Measurements from ENCODE around the gene MGST2.

The MGST2 gene

GRCh38 chr4:139643042-139643895, 22.4 kb upstream of the MGST2 start:
- DNase-seq (ENCODE audit: low read depth in 2 of 2), result no peak

- DNase-seq (ENCODE audit: low read depth in 2 of 2), result no peak
Observed at GRCh38 chr4:139645458-139645857, 20.2 kb upstream of the MGST2 start.

DNA sequence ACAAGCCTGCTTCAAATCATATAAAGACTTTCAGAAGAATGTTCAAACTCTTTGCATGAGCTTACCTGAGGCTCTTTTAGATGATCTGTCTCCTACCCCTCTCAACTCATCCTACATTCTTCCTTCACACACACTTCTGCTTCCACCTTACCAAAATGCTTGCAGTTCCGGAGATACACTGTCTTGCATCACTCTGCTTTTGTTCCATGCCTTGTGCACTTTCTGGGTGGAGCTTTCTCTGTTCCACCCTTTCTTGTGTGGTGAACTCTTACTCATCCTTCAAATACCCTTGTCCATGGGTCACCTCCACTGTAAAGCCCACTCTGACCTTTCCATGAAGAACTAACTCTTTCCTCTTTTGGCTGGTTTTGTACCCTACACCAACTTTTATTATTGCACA, 18.4 kb upstream of the MGST2 start:
- no peak for DNase-seq (ENCODE audit: low read depth in 2 of 2)

GRCh38 chr4:139647952-139648351, 17.7 kb upstream of the MGST2 start:
- no peak for DNase-seq (ENCODE audit: low read depth in 2 of 2)

- peak; percentile 32 to 41 for DNase-seq (ENCODE audit: low read depth in 2 of 2)
Observed at GRCh38 chr4:139651282-139652194, 14.1 kb upstream of the MGST2 start.

- DNase-seq (ENCODE audit: low read depth in 2 of 2), result no peak
Observed at GRCh38 chr4:139654516-139654915, 11.1 kb upstream of the MGST2 start.

DNA sequence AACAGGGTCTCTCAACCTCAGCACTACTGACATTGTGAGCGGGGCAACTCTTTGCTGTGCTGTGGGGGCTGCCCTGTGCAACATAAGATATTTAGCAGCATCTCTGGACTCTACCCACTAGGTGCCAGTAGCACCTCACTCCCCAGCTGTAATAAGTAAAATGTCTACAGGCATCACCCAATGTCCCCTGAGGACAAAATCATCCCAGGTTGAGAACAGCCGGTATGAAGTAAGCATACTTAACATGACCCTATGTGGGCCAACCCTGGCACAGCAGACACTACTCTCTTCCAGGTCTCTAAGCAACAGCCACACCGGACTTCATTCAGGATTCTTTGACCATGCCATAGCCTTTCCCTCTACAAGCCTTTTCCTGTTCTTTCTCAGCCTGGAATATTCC, 10.5 kb upstream of the MGST2 start:
- no peak for DNase-seq (ENCODE audit: low read depth in 2 of 2)

GRCh38 chr4:139656614-139657486, 8.8 kb upstream of the MGST2 start:
- no peak for DNase-seq (ENCODE audit: low read depth in 2 of 2)

GRCh38 chr4:139658185-139658584, 7.4 kb upstream of the MGST2 start:
- DNase-seq (ENCODE audit: low read depth in 2 of 2), result no peak

- DNase-seq (ENCODE audit: low read depth in 2 of 2), result no peak
Observed at GRCh38 chr4:139658586-139659382, 6.8 kb upstream of the MGST2 start.

GRCh38 chr4:139659735-139660424, 5.7 kb upstream of the MGST2 start:
- no peak for DNase-seq (ENCODE audit: low read depth in 2 of 2)

- no peak for DNase-seq (ENCODE audit: low read depth in 2 of 2)
Observed at GRCh38 chr4:139660568-139661043, 5.0 kb upstream of the MGST2 start.

DNA sequence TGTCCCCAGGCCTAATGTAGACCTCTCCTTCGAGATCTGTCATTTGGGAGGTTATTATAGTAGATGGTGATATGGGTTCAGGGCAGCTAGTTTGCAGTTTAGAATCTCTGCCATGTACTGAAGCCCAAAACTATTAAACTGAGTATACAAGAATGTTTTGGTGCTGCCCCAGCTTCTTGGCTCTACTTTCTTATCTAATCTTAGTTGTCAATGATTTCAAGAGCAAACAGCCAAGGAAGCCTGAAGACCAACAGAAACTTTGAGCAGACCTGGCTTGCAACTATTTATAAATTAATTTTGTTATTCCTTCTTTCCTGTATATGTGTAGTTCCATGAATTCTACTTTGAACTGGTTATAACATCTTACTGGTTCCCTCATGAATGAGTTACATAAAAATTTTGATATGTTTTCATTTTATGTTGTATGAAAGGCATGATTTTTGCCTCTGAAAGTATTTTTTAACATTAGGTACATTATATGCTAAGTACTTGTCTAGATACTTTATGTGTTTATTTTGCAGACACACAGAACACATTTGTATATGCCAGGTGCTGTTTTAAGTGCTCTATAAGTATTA, 2.0 kb upstream of the MGST2 start:
- no peak for DNase-seq (ENCODE audit: low read depth in 2 of 2)

DNA sequence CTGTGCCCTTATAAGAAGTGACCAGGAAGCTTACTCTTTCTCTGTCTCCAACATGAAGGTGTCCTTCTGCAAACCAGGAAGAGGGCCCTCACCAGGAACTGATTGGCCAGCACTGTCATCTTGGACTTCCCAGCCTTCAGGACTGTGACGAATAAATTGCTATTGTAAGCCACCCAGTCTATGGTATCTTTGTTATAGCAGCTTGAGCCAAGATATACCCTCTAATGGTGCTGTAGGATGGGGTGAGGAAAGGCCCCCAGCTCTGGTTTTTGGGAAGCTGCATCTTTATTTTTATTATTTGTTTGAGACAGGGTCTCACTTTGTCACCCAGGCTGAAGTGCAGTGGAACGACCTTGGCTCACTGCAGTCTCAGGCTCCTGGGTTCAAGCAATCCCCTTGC, 1.2 kb upstream of the MGST2 start:
- DNase-seq (ENCODE audit: low read depth in 2 of 2), result no peak

- DNase-seq (ENCODE audit: low read depth in 2 of 2), result no peak
Observed at GRCh38 chr4:139665079-139665689, 435 bp upstream of the MGST2 start.

GRCh38 chr4:139666735-139667281, 1.2 kb downstream of the MGST2 start:
- no peak for DNase-seq (ENCODE audit: low read depth in 2 of 2)

GRCh38 chr4:139668036-139668435, 2.4 kb downstream of the MGST2 start:
- DNase-seq (ENCODE audit: low read depth in 2 of 2), result no peak

DNA sequence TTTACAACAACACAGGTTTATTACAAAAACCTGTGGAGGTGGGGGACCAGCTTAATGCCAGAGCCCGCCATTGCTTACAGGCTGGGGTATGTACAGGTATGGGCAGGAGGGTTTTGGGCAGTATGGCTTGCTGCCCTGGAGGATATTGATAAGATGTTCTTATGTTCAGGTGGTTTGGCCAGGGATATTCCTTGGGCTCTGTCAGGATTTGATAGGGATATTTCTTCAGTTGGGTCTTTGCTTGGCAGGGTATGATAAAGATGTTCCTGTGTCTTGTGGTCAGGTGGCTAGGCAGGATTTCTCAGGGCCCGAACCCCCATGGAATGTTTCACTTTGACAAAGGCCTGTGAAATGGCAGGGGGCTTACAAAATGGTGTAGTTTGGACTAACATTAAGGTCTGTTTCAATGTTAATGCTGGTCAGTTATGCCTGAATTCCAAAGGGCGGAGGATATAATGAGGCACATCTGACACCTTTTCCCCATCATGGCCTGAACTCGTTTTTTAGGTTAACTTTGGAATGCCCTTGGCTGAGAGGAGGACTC, 3.1 kb downstream of the MGST2 start:
- DNase-seq (ENCODE audit: low read depth in 2 of 2), result no peak

DNA sequence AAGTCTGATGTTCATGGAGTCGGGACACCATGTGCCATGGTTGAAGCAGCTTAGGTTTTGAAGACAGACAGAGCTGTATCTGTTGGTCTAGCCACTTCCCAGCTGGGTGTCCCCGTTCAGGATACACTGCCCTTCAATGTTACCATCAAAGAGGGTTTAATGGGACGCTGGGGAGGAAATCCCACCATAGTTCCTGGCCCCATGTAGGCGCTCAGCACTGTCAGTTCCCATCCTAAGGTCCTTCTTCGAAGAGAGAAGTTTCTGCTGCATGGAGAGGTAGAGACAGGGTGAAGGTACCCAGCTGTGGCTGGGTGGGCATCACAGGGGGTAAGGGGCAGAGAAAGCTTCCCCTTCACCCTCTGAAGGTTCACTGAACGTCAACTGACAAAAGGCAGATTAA, 3.7 kb downstream of the MGST2 start:
- DNase-seq (ENCODE audit: low read depth in 2 of 2), result no peak
